ENCODE results near the gene ACER2. TPM values are rescaled to one million over a fixed set of nuclear protein-coding genes. Genes with fewer than 3 reads are reported as not detected.
"Not testable (repeated sequence)": the region's sequence is repeated elsewhere in the genome, so short reads cannot be mapped to it uniquely, and the experiment has no call there.

Gene ACER2
- total RNA-seq, 2 experiments from 2014 or later, result 3.3 to 3.6 TPM

DNA sequence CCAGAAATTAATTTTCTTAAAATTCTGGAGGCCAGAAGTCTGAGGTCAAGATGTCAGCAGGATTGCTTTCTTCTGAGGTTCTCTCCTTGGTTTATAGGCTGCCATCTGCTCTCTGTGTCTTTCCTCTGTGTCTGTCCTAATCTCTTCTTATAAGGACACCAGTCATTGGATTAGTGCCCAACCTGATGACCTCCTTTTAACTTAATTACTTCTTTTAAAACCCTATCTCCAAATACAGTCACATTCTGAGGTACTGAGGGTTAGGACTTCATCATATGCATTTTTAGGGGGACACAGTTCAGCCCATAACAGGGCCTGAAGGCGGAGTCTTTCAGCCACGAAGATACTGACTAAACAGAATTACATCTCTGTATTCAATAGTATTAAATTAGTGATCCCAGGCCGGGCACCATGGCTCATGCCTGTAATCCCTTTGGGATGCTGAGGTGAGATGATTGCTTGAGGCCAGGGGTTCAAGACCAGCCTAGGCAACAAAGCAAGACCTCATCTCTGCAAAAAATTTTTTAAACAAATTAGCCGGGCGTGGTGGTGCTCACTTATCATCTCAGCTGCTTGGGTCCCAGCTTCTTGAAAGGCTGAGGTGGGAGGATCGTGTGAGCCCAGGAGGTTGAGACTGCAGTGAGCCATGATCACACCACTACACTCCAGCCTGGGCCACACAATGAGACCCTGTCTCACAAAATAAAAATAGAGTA, 22.9 kb upstream of the ACER2 start:
- no peak overlapping the region for H3K27ac Mint-ChIP-seq
- peaks cover 15% of the 10 kb centered on the region for H3K27me3 Mint-ChIP-seq
- no peak for DNase-seq
- ChIA-PET POLR2A (no interaction called here), CTCF (no interaction called here)
- peaks cover 10% of the 10 kb centered on the region for H3K4me1 Mint-ChIP-seq
- no peaks in the 10 kb centered on the region for H3K9me3 Mint-ChIP-seq
- no peak overlapping the region for H3K4me3 Mint-ChIP-seq
- no peaks in the 10 kb centered on the region for H3K36me3 Mint-ChIP-seq (ENCODE audit: low read depth)

DNA sequence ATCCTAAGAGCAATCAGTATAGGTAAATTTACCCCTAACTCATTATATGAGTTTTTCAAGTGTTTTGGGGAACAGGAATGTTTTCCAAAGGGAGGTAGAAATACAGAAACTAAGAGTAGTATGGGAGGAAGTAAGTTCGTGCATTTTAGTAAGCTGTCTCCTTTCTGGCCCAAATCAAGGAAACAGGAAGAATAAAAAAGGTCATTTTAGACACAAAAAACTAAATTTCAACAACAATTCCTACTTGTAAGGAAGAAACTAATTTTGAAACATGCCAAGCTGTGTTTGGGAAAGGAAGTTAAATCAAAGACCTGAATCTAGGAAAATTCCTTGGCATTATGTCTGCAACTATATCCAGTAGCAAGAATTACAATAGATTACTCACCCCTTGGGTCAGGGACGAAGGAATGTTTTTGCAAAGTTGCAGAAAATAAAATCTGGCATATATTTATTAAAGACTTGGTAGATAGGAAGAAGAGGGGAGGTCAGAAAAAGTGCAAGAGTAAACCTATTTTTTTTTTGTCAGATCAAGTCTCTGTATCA, 22.2 kb upstream of the ACER2 start:
- CTCF ChIA-PET, result no interaction called here
- H3K4me1 Mint-ChIP-seq, result peaks cover 5% of the 10 kb centered on the region
- H3K4me3 Mint-ChIP-seq, result no peak overlapping the region
- peaks cover 18% of the 10 kb centered on the region for H3K27me3 Mint-ChIP-seq
- H3K9me3 Mint-ChIP-seq, result no peaks in the 10 kb centered on the region
- no peaks in the 10 kb centered on the region for H3K36me3 Mint-ChIP-seq (ENCODE audit: low read depth)
- H3K27ac Mint-ChIP-seq, result no peak overlapping the region
- no peak for DNase-seq
- POLR2A ChIA-PET, result no interaction called here

DNA sequence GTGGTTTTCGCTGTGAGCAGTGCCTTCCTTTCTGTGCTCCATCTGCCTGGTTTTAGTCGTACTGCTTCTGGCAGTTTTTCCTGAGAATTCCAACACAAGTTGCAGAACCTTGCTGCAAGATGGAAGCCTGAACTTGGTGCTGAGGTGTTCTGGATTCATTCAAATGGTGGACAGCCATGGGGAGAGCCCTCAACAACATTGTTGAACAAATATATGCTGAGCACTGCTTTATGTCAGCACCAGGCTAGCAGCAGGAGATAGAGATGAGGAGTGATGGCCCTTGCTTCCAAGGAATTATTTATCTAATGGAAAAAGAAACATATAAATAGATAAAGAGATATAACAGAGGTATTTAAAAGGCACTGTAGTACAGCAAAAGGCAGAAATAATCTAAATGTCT, 21.5 kb upstream of the ACER2 start:
- Mint-ChIP-seq H3K4me3 (no peak overlapping the region), H3K36me3 (ENCODE audit: low read depth) (no peaks in the 10 kb centered on the region), H3K4me1 (peaks cover under 1% of the 10 kb centered on the region), H3K27me3 (peaks cover 18% of the 10 kb centered on the region), H3K27ac (no peak overlapping the region), H3K9me3 (no peaks in the 10 kb centered on the region)
- CTCF ChIA-PET, result no interaction called here
- POLR2A ChIA-PET, result no interaction called here
- DNase-seq, result no peak

DNA sequence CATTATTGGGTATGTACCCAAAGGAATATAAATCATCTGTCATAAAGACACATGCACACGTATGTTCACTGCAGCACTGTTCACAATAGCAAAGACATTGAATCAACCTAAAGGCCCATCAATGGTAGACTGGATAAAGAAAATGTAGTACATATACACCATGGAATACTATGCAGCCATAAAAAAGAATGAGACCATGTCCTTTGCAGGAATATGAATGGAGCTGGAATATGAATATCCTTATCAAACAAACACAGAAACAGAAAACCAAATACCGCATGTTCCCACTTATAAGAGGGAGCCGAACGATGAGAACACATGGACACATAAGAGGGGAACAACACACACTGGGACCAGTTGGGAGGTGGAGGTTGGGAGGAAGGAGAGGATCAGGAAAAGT, 19.3 kb upstream of the ACER2 start:
- H3K4me1 Mint-ChIP-seq; POLR2A ChIA-PET; H3K36me3 Mint-ChIP-seq (ENCODE audit: low read depth); H3K27ac Mint-ChIP-seq; H3K4me3 Mint-ChIP-seq; DNase-seq; H3K9me3 Mint-ChIP-seq: not testable (repeated sequence)
- CTCF ChIA-PET, result interaction anchor here (0.6 kb wide), 1 partner anchor 740 kb away, joined by 3 read pairs; no protein-coding TSS in a partner anchor
- H3K27me3 Mint-ChIP-seq, result peaks cover 18% of the 10 kb centered on the region

DNA sequence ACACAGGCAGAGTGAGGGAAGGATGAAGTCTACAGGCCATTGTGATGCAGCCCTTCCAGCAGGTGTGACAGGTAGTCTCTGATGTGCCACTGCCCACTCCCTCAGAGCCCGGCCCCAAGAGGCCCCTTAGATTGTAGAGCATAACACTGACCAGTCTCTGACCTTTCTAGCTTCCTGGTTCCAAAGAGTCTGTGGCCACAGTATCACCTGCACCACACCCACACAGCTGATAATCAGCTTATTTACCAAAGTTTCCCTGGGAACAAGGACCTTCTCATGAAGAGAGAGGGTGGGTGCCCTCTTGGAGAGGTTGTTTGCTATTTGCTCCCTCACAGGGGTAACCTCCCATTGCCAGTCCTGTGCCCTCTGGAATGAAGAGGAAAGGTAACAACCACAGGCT, 11.0 kb upstream of the ACER2 start:
- Mint-ChIP-seq H3K4me3 (no peak overlapping the region), H3K36me3 (ENCODE audit: low read depth) (no peaks in the 10 kb centered on the region), H3K4me1 (no peaks in the 10 kb centered on the region), H3K9me3 (peaks cover 2% of the 10 kb centered on the region), H3K27ac (no peak overlapping the region), H3K27me3 (no peaks in the 10 kb centered on the region)
- CTCF ChIA-PET, result interaction anchor here (0.6 kb wide), 1 partner anchor 235 kb away, joined by 3 read pairs; no protein-coding TSS in a partner anchor
- no peak for DNase-seq
- POLR2A ChIA-PET, result no interaction called here

DNA sequence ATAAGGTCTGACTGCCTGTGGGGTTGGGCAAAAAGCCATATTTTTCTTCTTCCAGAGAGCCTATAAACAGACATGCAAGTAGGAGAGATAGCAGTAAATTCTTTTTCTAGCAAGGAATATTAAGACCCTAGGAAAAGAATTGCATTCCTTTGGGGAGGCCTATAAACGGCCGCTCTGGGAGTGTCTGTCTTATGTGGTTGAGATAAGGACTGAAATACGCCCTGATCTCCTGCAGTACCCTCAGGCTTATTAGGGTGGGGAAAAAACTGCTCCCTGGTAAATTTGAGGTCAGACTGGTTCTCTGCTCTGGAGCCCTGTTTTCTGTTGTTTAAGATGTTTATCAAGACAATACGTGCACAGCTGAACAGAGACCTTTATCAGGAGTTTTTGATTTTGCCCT, 5.6 kb upstream of the ACER2 start:
- H3K4me3 Mint-ChIP-seq; H3K4me1 Mint-ChIP-seq; H3K27ac Mint-ChIP-seq; CTCF ChIA-PET; H3K27me3 Mint-ChIP-seq; H3K36me3 Mint-ChIP-seq (ENCODE audit: low read depth); DNase-seq; H3K9me3 Mint-ChIP-seq; POLR2A ChIA-PET: not testable (repeated sequence)

DNA sequence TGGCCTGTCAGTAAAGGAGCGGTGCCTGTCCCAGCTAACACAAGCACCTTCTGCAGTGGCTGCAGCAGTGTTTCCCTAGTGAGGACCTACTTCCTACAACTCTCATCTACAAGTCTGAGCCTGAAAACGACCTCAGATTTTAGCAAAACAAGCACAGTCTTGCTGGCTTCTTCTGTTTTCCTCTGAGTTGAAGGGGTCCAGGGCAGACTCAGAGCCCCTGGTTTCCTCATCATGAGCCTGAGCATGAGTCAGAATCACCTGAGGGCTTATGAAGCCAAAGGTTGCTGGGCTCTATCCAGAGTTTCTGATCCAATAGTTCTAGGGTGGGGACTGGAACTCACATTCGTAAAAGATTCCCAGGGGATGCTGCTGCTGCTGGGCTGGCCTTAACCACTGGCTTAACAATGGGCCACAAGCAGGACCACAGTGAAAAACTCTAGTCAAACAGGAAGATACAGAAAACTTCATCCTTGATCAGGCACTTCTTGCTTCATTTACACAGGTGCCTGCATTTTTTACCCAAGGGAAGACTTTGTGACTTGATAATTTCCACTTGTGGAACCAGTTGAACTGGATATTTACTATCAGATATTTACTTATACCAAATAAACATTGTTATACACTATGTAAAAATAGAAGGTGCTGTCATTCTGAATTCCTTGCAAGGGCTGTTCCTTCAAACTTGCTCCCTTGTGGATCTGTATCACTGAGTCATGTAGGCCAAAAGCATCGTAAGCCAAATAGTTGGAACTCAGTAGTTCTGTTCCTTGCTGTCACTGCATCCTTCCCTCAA, 4.3 kb upstream of the ACER2 start:
- Mint-ChIP-seq H3K4me1 (peaks cover 7% of the 10 kb centered on the region), H3K27me3 (peaks cover 2% of the 10 kb centered on the region), H3K4me3 (no peak overlapping the region), H3K36me3 (ENCODE audit: low read depth) (no peaks in the 10 kb centered on the region), H3K9me3 (peaks cover 7% of the 10 kb centered on the region), H3K27ac (no peak overlapping the region)
- DNase-seq, result no peak
- ChIA-PET POLR2A (no interaction called here), CTCF (no interaction called here)

DNA sequence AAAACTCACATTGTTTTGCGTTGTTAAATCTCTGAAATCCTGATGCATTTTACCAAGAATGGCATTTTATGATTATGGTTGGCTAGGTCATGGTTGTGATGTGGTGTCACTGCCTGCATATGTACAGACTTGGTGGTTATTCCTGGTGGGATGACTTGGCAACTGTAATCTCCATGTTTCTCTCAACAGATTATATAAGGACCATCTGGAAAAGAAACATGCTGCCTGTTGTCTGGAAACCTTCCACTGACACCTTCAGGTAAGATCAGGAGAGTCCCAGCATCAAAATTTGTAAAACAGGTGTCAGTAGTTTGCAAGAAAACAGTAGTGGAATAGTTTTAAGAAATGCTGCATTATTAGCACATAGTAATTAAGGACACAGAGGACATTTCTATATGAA, 3.0 kb upstream of the ACER2 start:
- no peak for DNase-seq
- Mint-ChIP-seq H3K27ac (no peak overlapping the region), H3K4me1 (peaks cover 15% of the 10 kb centered on the region), H3K36me3 (ENCODE audit: low read depth) (no peaks in the 10 kb centered on the region), H3K9me3 (peaks cover 7% of the 10 kb centered on the region), H3K27me3 (peaks cover 2% of the 10 kb centered on the region), H3K4me3 (no peak overlapping the region)
- ChIA-PET POLR2A (no interaction called here), CTCF (interaction anchor here (0.6 kb wide), 1 partner anchor 91 kb away, joined by 3 read pairs; no protein-coding TSS in a partner anchor)

DNA sequence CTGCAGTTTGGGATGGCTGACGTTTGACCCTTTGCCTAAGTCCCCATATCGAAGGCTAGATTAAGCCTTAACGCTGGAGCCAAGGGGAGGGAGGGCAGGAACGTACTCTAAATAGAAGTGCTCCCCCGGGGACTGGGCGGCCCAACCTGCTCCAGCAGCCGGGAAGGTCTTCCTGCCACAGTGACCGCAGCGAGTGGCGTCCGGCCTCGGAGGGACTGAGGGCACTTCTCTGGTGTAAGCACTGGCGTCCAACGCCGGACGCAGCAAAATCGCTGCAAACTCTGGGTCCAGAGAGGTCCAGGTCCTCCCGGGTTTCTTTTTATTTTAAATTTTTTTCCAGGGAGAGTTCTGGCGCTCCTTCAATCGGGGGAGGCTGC, 505 bp upstream of the ACER2 start:
- Mint-ChIP-seq H3K4me3 (peak overlapping the region; percentile 85), H3K27me3 (peaks cover 2% of the 10 kb centered on the region), H3K36me3 (ENCODE audit: low read depth) (no peaks in the 10 kb centered on the region), H3K27ac (no peak overlapping the region), H3K4me1 (peaks cover 19% of the 10 kb centered on the region), H3K9me3 (peaks cover 5% of the 10 kb centered on the region)
- ChIA-PET CTCF (no interaction called here), POLR2A (no interaction called here)
- peak; percentile 18 for DNase-seq

DNA sequence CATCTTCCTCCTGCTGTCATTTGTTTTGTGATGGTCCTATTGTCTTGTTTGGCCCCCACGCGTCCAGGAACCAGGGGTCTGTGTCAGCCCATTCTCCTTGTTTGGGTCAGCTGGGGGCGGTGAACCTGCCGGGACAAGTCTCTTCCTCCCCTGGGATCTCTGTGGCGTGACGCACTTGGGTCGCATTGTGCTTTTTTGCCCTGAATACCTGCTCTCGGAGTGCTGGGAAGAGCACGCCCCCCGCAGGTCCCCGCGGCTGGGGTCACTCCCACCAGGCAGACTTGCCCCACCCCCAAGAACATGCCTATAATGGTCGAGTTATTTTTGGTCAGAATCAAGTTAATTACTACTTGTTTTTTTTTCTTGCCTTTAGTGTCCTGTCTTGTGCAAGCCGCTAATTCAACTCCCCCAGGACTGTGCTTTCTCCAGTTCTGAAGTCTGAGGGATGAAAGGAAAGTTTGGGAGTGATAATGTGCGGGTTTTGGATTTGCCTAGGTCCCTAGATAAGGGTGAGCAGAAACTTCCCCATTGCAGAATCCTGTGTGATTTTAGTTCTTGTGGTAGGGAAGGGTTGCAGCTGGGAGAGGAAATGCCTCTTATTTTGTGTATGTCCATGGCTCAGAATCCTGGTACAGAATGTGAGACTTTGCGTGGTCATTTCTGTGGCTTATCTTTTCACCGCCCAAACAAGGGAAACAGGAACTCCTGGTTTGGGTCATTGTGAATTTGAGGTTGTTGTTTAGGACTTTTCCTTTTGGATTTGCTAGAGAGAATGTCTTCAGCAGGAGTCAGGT, 789 bp downstream of the ACER2 start:
- Mint-ChIP-seq H3K9me3 (no peaks in the 10 kb centered on the region), H3K4me1 (peaks cover 19% of the 10 kb centered on the region), H3K27me3 (peaks cover 2% of the 10 kb centered on the region), H3K27ac (peak overlapping the region; percentile 79), H3K4me3 (peak overlapping the region; percentile 85), H3K36me3 (ENCODE audit: low read depth) (no peaks in the 10 kb centered on the region)
- CTCF ChIA-PET, result interaction anchor here (0.7 to 1.3 kb wide), 2 partner anchors 14 to 341 kb away, joined by 3 to 4 read pairs; no protein-coding TSS in a partner anchor
- peak; percentile 9 for DNase-seq
- POLR2A ChIA-PET, result no interaction called here

DNA sequence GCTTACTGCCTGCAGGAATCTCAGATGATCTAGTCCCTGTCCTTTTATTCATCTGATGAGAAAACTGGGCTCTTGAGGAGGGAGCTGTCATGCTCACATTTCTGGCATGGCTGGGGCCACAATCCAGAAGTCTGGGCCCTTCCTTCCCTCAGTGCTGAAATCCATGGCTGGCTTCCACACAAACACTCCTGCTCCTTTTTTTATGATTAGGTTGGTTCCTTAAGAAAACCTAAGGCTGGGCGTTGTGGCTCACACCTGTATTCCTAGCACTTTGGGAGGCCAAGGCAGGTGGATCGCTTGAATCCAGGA, 1.3 kb downstream of the ACER2 start:
- CTCF ChIA-PET, result interaction anchor here (1.3 kb wide), 1 partner anchor 13 kb away, joined by 3 read pairs; no protein-coding TSS in a partner anchor
- peak overlapping the region; percentile 22 for H3K27ac Mint-ChIP-seq
- POLR2A ChIA-PET, result no interaction called here
- peak overlapping the region; percentile 85 for H3K4me3 Mint-ChIP-seq
- no peaks in the 10 kb centered on the region for H3K9me3 Mint-ChIP-seq
- peaks cover 2% of the 10 kb centered on the region for H3K27me3 Mint-ChIP-seq
- no peak for DNase-seq
- no peaks in the 10 kb centered on the region for H3K36me3 Mint-ChIP-seq (ENCODE audit: low read depth)
- peaks cover 19% of the 10 kb centered on the region for H3K4me1 Mint-ChIP-seq

DNA sequence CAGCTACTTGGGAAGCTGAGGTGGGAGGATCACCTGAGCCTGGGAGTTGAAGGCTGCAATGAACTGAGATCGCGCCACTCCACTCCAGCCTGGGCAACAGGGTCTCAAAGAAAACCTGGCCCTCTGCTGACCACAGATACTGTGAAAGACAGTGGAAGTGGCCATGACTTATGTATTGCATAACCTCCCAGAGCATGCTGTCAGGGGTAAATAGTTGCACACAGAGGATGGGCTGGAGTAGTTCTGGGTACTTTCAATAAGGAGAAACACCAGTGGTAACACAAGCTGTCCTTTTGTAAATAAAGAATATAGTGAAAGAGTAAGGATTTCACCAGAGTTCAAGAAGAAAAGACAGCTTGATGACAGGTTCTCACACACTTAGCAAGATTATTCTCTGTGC, 1.8 kb downstream of the ACER2 start:
- H3K9me3 Mint-ChIP-seq, result no peaks in the 10 kb centered on the region
- POLR2A ChIA-PET, result no interaction called here
- H3K27ac Mint-ChIP-seq, result no peak overlapping the region
- H3K4me1 Mint-ChIP-seq, result peaks cover 19% of the 10 kb centered on the region
- peaks cover 2% of the 10 kb centered on the region for H3K27me3 Mint-ChIP-seq
- no peaks in the 10 kb centered on the region for H3K36me3 Mint-ChIP-seq (ENCODE audit: low read depth)
- H3K4me3 Mint-ChIP-seq, result no peak overlapping the region
- CTCF ChIA-PET, result interaction anchor here (1.3 kb wide), 1 partner anchor 13 kb away, joined by 3 read pairs; no protein-coding TSS in a partner anchor
- no peak for DNase-seq

DNA sequence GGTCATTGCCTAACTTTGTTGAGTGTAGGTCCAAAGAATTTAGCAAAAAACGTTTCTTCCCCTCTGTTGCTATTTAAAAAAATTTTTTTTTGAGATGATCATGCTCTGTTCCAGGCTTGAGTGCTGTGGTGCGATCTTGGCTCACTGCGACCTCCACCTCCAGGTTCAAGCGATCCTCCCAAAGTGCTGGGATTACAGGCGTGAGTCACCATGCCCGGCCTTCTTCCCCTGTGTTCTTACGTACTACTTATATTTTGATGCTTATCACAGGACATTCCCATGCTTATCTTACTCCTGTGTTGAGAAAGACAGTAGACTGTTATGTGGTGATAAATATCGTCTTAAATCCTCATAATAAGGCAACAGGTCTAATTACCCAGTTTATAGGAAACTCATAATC, 2.5 kb downstream of the ACER2 start:
- POLR2A ChIA-PET, result no interaction called here
- Mint-ChIP-seq H3K4me3 (no peak overlapping the region), H3K9me3 (no peaks in the 10 kb centered on the region), H3K27ac (no peak overlapping the region), H3K27me3 (peaks cover 2% of the 10 kb centered on the region), H3K4me1 (peaks cover 19% of the 10 kb centered on the region), H3K36me3 (ENCODE audit: low read depth) (no peaks in the 10 kb centered on the region)
- CTCF ChIA-PET, result interaction anchor here (1.7 kb wide), 1 partner anchor 47 kb away, joined by 7 read pairs; no protein-coding TSS in a partner anchor
- no peak for DNase-seq
